HuH-7.5 (cell line): ENCODE measurements around the gene OR51B2.
"Not testable (repeated sequence)": the region's sequence is repeated elsewhere in the genome, so short reads cannot be mapped to it uniquely, and the experiment has no call there.

Experiments
- DNase-seq: peaks from one replicate; pipeline ENCODE4 v3.0.0; 2011; ENCODE audit warnings: low spot score

Gene OR51B2

GRCh38 chr11:5313326-5314023, 10.6 kb downstream of the OR51B2 start:
- not testable (repeated sequence) for DNase-seq

DNA sequence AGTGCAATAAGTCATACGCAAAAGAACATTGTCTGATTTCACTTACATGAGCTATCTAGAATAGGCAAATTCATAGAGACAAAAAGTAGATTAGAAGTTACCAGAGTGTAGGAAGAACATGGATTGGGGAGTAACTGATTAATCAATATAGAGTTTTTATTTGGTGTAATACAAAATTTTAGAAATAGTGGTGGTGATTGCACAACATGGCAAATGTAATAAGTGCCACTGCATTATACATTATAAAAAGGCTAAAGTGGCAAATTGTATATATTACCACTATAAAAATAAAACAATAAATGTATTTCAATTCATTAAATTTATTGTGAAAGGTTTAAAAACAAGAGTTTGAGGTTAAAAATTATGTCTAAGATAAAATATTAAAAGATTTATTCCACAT, 13.7 kb downstream of the OR51B2 start:
- no peak for DNase-seq

DNA sequence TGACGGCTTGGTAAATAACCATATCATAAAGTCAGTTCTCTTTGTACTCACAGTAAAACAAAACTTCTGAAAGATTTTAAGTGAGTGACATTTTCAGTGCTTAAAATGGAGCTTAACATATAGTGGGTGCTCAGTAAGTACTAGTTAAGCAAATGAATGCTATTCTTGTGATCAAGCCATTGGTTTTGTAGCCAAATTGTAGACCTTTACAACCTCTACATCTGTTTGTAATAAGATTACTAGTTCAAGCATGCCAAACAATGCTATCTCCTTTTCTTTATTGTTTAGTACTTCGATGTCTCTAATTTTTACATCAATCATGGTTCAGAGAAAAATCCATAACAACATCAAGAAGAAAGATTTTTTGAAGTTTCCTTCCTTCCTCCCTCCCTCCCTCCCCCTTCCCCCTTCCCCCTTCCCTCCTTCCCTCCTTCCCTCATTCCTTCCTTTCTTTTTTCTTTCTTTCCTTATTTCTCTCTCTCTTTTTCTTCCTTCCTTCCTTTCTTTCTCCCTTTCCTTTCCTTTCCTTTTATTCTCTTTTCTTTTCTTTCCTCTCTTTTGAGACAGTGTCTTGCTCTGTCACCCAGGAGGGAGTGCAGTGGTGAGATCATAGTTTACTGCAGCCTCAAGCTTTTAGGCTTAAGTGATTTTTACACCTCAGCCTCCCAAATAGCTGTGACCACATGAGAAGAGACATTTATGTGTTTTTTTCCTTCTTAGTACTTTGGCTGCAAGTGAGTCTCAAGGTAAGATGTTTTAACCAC, 16.7 kb downstream of the OR51B2 start:
- no peak for DNase-seq

DNA sequence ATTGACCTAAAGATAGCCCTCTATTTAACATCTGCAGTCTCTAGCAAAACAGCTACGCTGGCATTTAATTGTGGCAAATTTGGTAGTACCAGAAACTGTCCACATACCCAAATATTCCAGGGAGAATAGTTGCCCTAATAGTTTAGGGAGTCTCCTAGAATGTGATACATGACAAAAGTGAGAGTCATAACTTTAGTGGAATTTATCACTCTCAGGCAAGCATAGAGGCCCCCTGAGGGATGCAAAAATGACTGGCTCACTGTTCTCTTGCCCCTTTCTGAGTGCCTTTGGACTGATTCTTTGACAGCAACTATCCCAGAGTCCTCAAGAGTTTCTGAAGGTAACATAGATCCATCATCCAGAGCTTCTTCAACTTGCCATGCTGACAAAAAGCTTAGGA, 20.1 kb downstream of the OR51B2 start:
- no peak for DNase-seq

- DNase-seq, result no peak
Observed at GRCh38 chr11:5303626-5304025, 20.5 kb downstream of the OR51B2 start.

DNA sequence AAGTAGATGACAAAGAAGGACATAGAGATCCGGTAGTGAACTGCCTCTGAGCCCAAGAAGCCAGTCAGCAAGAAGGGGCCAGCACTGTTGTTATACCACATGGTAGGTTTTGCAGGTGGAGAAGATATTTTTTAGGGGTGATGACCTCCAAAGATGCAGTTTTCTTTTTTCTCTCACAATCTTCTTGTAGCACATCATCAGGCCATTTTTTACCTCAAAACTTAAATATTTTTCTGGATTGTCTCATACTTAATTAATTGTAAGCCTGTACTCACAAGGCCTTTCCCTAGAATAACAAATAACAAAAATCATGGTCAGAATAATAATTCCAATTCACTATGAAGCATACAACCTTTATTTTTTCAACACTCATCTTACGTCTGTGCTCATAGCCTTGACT, 22.3 kb downstream of the OR51B2 start, which contains the start of gene OR51B4:
OR51B4 (minus strand) TSS at position 101 of the 400 bp plus-strand sequence; CDS start at position 101, 0 bp downstream.
- no peak for DNase-seq

GRCh38 chr11:5300251-5300650, 23.8 kb downstream of the OR51B2 start:
- DNase-seq, result no peak

DNA sequence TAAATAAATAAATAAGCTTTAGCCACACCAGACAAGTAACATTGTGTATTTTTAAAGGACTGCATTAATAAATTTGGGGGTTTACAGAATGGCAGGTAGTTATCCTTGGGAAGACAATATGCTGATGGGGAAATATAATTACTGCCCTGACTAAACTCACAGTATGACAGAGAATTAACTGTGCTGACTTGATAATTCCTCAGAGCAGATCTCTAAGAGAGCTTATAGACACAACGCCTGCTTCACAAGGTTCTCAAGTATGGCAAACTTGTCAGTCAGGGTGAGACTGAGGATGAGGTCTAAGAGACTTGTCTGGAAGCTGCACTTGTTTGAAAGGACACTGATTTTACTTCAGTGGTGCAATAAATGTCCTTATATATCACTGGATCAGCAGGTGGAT, 25.6 kb downstream of the OR51B2 start:
- DNase-seq, result no peak

- no peak for DNase-seq
Observed at GRCh38 chr11:5297721-5298323, 26.3 kb downstream of the OR51B2 start.

GRCh38 chr11:5294342-5294995, 29.6 kb downstream of the OR51B2 start:
- not testable (repeated sequence) for DNase-seq

DNA sequence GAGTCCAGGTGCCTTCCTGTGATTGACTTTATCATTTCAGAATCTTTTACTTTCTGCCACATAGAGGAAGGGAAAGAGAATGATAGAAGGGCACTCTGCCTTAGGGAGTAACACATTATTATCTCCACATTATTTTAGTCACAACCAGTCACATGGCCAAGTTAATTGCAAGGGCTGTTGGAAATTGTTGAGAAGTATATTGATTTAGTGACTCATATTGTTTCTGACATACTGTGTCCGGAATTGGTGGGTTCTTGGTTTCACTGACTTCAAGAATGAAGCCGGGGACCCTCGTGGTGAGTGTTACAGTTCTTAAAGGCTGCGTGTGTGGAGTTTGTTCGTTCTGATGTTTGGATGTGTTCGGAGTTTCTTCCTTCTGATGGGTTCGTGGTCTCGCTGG, 31.1 kb downstream of the OR51B2 start:
- DNase-seq, result no peak

DNA sequence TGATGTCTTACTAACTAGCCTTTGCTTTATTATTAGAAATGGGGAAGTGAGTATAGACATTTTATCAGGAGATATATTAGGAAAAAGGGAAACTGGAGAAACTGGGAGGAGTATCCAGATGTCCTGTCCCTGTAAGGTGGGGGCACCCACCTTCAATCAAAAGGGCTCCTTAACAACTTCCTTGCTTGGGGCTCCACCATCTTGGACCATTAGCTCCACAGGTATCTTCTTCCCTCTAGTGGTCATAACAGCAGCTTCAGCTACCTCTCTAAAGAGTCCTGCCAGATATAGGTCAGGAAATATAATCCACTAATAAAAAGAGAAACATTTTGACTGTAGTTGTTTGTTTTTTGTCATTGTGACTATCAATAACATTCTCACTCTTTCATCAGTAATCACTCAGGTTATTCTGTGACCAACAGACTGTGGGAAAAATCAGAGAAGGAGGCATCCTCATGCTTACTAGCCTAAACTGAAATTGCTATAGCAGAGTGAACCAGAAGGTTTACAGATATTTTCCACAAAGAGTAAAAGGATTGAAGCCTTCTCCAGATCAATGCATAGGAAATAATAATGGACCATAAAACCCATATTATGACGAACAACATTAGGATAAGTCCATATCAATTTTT, 32.8 kb downstream of the OR51B2 start:
- DNase-seq, result no peak

DNA sequence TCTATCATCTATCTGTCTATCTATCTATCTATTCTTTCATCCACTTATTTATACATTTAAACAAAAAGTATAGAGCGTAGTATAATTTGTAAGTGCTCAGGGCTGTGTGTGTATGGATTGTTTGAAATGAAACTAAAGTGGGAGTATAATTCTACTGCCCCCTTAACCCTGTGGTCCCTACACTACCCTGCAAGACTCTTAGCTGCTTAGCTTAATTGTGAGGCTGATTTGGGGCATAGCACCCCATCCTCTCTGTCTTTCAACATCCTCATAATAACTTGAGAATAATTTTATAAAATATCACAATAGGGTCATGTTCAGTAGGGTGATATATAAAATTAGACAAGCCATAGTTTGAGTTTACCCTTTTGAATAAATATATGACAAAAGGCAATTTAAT, 34.0 kb downstream of the OR51B2 start:
- DNase-seq, result no peak

DNA sequence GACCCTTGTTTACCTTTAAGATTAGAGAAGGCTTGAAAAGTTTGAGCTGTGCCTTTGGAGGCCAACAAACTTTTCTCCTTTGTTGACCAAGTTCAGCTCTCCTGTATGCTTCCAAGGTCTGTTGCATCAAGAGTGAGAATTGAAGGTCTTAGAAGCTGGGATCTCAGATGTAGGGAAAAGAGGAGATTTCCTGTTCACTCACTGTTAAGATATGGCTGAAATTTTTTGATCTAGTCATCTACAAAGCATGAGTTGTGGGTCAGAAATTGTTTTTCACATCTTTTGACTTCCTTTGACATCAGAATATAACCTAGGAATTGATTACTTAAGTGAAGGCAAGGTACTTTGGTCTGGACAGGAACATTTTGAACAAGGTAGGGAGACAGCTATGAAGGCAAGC, 34.4 kb downstream of the OR51B2 start:
- no peak for DNase-seq

DNA sequence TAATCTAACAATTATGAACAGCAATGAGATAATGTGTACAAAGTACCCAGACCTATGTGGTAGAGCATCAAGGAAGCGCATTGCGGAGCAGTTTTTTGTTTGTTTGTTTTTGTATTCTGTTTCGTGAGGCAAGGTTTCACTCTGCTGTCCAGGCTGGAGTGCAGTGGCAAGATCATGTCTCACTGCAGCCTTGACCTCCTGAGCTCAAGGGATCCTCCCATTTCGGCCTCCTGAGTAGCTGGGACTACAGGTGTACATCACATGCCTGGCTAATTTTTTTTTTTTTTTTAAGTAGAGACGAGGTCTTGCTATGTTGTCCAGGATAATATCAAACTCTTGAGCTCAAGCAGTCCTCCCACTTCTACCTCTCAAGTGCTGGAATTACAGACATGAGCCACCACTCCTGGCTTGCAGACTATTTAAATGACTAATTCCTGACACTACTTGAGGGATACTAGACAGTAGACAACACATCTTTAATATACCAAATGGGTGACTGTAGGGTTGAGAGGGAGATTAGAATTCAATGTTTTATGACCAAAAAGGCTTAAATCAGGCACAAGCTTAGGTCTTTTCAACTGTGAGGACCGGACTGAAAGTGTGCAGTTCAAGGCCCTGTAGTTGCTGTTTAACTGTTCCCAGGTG, 35.1 kb downstream of the OR51B2 start:
- no peak for DNase-seq

- no peak for DNase-seq
Observed at GRCh38 chr11:5288108-5288905, 35.8 kb downstream of the OR51B2 start.

GRCh38 chr11:5286901-5287300, 37.2 kb downstream of the OR51B2 start:
- no peak for DNase-seq

DNA sequence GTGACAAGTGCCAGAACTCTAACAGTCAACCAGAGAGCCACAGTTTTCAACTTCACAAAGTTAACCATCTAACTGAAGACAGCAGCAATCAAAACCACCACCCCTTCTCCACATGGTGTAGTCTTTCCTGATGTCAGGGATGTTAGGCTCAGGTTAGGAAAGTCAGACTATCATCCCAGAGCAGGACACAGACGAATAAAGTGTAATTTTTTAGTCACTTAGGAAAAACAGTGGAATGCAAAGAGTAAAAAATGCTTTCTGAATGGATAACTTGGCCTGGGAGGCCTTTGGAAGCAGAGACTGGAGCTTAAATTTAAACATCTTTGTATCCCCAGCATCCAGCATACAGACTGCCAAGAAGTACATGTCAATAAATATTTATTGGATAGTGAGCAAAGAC, 37.7 kb downstream of the OR51B2 start:
- no peak for DNase-seq

DNA sequence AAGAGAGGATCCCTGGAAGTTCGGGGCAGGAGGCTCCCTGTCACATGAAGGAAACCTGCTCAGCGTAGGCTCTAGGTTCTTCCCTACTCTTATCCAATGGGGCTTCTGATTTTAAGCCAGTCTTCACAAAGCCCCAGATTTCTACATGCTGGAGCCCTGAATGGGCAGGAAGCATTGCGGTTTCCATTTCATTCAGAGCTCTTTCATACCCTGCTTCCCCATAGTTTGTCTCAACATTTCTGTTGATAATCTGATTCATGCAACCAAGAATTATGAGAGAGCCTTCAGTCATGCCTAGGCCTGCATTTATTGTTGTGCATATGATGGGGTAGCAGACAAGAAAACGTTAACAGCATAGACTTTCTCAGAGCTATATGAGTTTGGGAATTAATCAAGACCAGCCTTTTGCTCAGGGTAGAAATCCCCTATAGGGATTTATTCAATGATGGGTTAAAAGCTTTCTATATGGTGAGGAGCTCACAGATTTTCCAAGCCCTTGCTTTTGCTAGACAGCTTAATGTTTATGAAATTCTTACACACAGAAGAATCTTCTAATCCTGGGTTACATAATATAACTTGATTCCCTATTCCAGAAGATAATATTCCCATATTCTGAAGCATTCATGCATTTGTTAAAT, 38.3 kb downstream of the OR51B2 start:
- DNase-seq, result no peak

GRCh38 chr11:5284637-5285036, 39.5 kb downstream of the OR51B2 start:
- DNase-seq, result no peak
